Spleen (tissue), 7 donors: Measurements from ENCODE around the gene CHID1.
A peak's percentile ranks its signal among the peaks of the same experiment; 100 is the strongest.

Source experiments
- POLR2A ChIP-seq, 3 donors: fragments of 450-650 bp; IDR thresholded peaks; one replicate each; pipeline ENCODE4 v1.5.1; 2017; ENCODE audit warnings: antibody characterized with exemption in 3 of 3, mild to moderate bottlenecking in 1 of 3
- POLR2AphosphoS5 ChIP-seq, 3 donors: sonication (generic); formaldehyde crosslinking; IDR thresholded peaks; one replicate each; pipeline ENCODE4 v1.5.1; 2017; ENCODE audit warnings: antibody characterized with exemption in 3 of 3
- TF ChIP-seq, protein P1 (sequence below), 11 experiments: fragments of 200-600 bp in 7 of 11; fragments of 450-650 bp in 4 of 11; sonication (generic) in 4 of 11; IDR thresholded peaks in 8 of 11; conservative IDR thresholded peaks in 3 of 11; 1 replicate in 7 of 11; 2 replicates in 4 of 11; pipeline versions ENCODE4 v1.4.0 to v1.8.0; 2016 to 2021; ENCODE audit warnings: antibody characterized with exemption in 11 of 11, inconsistent platforms in 4 of 11, mild to moderate bottlenecking in 1 of 11
- donor health status: DM: no; HTN: no; CAD: no; lungs with moderate emphysema.
- donor health status: DM: no; HTN: no; CAD: no.
- donor health status: DM: no; HTN: no; CAD: no.

DNA sequence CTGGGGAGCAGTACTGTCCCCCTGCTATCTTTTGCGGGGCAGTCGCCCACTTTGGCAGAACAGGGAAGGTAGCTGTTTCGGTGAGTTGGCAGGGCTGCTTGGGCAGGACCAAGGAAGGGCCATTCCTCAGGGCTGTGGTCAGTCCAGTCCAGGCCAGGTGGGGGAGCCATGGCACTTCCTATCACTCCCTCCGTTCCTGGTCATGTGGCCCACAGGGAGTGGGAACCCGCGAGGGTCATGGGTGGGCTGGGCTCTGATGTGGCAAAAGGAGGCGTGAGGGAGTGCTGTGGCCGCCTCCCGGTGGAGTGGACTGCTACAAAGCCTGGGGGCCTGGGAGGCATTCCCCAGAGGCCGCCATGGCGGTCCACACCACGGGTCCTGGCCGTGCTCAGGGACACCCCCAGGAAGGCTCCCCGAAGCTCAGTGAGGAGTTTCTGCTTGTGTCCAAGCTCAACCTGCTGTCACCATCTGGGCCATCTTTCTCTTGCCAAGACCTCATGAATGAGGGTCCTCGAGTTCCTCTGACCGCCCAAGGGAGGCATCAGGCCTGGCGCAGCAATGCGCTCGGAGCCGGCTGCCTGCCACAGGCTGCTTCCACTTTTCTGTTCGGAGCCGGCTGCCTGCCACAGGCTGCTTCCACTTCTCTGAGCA, 11.9 kb downstream of the CHID1 start:
- no peak for TF ChIP-seq POLR2A (IDR thresholded peaks at IDR 0.05)
- TF ChIP-seq, protein P1, sequence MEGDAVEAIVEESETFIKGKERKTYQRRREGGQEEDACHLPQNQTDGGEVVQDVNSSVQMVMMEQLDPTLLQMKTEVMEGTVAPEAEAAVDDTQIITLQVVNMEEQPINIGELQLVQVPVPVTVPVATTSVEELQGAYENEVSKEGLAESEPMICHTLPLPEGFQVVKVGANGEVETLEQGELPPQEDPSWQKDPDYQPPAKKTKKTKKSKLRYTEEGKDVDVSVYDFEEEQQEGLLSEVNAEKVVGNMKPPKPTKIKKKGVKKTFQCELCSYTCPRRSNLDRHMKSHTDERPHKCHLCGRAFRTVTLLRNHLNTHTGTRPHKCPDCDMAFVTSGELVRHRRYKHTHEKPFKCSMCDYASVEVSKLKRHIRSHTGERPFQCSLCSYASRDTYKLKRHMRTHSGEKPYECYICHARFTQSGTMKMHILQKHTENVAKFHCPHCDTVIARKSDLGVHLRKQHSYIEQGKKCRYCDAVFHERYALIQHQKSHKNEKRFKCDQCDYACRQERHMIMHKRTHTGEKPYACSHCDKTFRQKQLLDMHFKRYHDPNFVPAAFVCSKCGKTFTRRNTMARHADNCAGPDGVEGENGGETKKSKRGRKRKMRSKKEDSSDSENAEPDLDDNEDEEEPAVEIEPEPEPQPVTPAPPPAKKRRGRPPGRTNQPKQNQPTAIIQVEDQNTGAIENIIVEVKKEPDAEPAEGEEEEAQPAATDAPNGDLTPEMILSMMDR (IDR thresholded peaks at IDR 0.05 in 8 of 11, conservative IDR thresholded peaks at IDR 0.05 in 3 of 11) = peak in 1 of 11 experiments; percentile 10
- peak in 1 of 3 donors; percentile 7 for TF ChIP-seq POLR2AphosphoS5 (IDR thresholded peaks at IDR 0.05)
